T47D (cell line): Measurements from ENCODE around the gene CLEC2L.
"Not testable (repeated sequence)": the region's sequence is repeated elsewhere in the genome, so short reads cannot be mapped to it uniquely, and the experiment has no call there.

Experiments
- DNase-seq, 2 experiments: peaks; one replicate each; pipeline versions ENCODE4 v3.0.0 to v3.0.0-alpha.2; 2011 to 2012; ENCODE audit warnings: low read depth in 1 of 2, low spot score in 1 of 2
- JUND ChIP-seq: IDR thresholded peaks from 2 replicates; pipeline ENCODE4 v1.6.1; 2012; ENCODE audit warnings: low read depth
- in situ Hi-C: cut with HindIII; loops from 2 replicates; pipeline ENCODE4 v1.10.0; 2016; ENCODE audit warnings: low sequenced_read_pairs, low pct_unique_long_range_greater_than_20kb

CLEC2L gene

DNA sequence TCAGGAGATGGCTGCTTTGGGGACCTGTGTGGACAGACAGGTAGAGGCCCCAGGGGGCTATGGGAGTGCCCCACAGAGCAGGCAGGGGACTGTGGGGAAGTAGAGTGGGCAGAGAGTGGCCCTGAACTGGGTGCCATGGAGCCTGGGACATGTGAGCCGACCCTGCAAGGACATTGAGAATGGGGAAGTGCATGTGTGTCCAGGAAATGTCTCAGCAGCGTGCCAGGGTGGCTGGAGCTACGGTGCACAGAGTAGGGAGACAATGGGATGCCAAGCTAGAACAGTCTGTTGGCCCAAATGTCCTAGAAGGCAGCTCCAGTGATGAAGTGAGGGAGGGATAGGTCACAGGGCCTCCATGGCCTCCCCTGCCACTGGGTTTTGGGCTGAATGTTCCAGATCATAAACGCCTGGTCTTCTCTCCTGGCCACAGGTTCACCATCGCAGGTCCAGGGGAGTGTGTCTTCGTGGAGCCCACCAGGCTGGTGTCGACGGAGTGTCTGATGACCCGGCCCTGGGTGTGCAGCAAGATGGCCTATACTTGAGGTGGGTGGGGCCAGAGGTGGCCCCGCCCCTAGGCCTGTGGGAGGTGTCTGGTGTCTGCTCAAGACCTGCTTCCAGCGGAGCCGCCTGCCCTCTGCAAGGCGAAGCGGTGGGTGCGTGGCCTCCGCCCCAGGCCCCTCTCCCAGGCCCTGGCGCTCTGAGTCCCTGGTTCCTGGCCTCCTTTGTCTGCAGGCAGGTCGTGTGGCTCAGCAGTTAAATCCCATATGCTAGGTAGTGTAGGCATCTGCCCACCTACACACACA is 20.5 kb downstream of the CLEC2L start:
- in situ Hi-C loops: no loop called here
- DNase-seq: peak in 1 of 2 experiments; percentile 38
- no peak for TF ChIP-seq JUND

DNA sequence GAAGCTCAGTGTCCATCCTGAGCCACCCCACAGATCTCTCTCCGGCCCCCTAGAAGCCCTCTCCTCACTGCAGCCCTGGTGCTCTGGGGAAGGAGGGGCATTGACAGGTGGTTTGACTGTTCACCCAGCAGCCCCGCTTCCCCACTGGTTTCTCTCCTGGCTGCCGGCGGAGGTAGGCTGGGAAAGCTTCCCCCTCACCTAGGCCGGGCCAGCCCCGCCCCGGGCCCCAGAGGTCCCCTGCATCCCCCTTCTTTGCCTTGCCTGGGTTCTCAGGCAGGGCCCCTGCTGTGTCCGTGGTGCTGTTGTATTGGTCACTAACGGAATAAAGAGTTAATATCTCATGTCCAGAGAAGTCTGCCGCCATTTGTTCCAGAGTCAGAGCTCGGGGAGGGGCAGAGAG is 21.2 kb downstream of the CLEC2L start:
- no peak for DNase-seq

DNA sequence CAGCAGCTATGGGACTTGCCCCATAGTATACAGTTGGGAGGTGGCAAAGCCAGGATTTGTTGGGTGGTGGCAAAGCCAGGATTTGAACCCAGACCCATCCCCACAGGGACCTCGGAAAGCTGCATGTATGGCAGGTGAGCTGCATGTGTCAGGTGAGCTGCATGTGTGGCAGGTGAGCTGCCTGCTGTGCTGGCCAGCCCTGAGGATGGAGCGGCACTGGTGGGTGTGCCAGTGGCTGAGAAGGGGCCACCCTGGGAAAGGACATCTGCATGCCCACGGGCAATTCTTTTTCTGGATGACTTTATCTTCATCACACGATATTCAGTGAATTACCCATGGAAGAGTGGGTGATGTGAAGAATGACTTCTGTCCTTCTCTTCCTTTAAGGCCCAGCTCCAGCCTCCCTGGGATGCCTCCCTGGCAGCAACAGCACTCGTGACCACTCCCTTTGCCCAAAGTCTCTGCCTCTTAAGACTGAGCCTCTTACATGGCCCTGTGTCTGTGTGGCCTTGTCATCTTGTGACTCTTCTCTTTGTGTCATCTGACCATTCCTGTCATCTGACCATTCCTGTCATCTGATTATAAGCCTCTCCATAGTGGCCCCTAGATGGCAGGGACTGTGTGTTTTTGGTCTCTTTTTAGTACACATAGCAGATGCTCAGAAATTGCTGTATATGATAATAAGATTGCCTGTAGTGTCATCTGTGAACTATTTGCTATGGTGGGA is 25.0 kb downstream of the CLEC2L start:
- TF ChIP-seq JUND: no peak
- no peak for DNase-seq
- in situ Hi-C loops: no loop called here

More for the DNA sequence above, 21.2 kb downstream of the CLEC2L start:
- no peak for TF ChIP-seq JUND
- in situ Hi-C loops: no loop called here

DNA sequence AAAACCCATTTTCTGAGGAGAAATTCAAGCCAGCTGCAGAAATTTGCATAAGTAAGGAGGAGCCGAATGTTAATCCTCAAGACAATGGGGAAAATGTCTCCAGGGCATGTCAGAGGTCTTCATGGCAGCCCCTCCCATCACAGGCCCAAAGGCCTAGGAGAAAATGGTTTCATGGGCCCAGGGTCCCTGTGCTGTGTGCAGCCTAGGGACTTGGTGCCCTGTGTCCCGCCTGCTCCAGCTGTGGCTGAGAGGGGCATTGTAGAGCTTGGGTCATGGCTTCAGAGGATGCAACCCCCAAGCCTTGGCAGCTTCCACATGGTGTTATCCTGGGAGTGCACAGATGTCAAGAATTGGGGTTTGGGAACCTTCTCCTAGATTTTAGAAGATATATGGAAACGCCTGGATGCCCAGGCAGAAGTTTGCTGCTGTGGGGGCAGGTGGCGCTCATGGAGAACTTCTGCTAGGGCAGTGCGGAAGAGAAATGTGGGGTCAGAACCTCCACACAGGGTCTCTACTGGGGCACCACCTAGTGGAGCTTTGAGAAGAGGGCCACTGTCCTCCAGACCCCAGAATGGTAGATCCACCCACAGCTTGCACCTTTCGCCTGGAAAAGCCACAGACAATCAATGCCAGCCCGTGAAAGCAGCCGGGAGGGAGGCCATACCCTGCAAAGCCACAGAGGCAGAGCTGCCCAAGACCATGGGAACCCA is 30.7 kb downstream of the CLEC2L start:
- in situ Hi-C loops, DNase-seq: not testable (repeated sequence)

DNA sequence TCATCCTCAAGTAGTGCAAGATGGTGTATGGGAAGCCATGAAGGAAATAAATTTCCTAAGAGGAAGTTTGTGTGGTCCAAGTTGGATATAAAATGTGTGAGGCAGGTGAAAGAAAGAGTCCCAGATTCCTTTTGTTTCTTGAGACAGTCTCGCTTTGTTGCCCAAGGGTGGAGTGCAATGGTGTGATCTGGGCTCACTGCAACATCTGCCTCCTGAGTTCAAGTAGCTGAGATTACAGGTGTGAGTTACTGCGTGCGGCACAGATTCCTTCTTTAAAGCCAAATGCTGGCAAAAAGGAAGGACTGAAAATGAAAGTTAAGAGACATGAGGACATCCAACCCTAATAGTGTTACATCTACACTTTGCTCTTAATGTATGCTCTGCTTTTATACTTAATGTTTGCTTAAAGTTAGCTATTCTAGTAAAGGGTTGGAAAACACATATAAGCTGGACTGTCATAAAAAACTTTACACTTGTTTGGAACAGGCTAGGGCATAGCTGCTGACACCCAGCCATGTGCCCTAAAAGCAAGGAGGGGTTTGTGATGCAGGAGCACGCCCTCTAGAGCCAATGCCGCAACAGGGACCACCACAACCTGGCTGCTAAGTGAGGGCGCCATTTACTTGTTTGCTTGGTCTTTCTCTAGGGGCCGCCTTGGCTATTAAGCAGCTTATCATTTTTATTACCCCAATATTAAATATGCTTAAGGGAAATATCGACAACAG is 34.5 kb downstream of the CLEC2L start:
- no peak for DNase-seq
- no peak for TF ChIP-seq JUND
- in situ Hi-C loops: no loop called here

DNA sequence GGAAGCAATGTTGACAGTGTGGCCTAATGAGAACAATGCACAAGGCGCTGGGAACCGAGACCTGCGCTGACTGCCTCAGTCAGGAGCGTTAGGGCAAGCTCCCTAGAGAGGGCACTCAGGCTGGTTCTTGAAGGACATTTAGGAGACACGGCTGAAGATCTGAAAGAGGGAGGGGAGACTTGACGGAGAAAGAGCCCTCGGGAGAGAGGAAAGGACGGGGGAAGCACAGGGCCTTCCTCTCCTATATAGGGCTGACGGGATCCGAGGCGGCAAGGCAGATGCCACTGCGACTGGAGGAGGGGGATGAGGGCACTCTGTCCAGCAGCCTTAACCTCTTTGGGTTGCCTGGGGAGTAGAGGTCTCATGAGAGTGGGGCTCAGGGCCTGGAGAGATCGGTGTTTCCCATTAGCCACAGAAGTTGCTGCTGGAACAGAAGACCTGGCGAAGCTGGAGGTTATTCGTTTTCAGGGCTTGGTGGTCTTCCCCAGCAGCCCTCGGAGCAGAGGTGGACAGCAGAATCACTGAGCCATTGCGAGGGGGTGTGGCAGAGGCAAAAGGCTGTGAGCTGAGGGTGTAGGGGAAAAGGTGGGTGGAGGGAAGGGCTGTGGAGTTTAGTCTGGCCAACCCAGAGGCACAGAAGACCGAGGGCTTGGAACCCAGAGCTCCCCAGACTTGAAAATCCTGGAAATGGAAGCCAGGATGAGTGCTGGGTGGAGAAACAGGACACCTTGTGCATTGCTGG is 36.0 kb downstream of the CLEC2L start:
- TF ChIP-seq JUND: no peak
- in situ Hi-C loops: no loop called here
- DNase-seq: no peak

DNA sequence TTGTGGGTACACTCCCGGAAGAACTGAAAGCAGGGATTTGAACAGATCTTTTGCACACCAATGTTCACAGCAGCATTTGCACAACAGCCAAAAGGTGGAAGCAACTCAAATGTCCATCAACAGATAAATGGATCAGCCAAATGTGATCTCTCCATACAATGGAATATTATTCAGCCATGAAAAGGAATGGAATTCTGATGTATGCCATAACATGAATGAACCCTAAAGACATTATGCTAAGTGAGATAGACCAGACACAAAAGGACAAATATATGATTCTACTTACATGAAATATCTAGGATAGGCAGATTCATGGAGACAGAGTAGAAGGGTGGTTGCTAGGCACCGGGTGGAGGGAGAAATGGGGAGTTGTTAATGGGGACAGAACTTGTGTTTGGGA is 36.7 kb downstream of the CLEC2L start:
- DNase-seq: no peak
- in situ Hi-C loops: no loop called here
- no peak for TF ChIP-seq JUND

DNA sequence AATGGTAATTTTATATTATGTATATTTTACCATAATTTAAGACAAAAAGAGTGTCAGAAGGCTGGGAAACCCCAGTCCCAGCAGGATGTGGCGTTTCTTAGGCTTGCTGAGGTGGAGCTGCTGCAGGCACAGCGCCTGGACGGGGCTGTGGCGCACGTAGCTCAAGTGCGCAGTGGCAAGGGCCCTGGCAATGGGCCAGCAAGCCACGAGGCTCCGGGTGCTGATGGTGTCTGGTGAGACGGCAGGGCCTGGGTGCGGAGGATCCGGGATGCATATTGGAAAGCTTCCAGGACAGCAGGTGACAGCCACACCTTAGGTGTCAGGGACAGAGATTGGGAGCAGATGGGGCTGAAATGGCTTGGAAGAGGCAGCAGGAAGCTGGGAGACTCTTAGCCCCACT is 37.2 kb downstream of the CLEC2L start:
- in situ Hi-C loops: no loop called here
- no peak for TF ChIP-seq JUND
- DNase-seq: no peak

DNA sequence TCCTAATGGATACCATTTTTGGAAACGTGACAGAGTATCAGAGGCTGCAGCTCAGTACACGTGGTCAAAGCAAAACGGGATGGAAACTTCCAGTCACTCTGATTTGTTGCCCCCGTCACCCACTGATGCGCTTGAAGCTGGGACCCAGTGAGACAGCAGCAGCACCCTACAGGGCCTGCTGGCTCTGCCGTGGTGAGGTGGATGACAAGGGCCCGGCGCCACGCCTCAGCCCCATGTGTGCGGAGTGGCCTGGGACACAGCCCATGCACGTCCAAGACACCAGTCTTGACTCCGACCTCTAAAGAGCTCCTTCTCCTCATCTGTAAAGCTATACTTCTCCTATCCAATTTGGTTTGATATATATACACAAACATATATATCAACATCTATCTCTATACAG is 39.0 kb downstream of the CLEC2L start:
- in situ Hi-C loops: no loop called here
- no peak for DNase-seq
- TF ChIP-seq JUND: no peak

DNA sequence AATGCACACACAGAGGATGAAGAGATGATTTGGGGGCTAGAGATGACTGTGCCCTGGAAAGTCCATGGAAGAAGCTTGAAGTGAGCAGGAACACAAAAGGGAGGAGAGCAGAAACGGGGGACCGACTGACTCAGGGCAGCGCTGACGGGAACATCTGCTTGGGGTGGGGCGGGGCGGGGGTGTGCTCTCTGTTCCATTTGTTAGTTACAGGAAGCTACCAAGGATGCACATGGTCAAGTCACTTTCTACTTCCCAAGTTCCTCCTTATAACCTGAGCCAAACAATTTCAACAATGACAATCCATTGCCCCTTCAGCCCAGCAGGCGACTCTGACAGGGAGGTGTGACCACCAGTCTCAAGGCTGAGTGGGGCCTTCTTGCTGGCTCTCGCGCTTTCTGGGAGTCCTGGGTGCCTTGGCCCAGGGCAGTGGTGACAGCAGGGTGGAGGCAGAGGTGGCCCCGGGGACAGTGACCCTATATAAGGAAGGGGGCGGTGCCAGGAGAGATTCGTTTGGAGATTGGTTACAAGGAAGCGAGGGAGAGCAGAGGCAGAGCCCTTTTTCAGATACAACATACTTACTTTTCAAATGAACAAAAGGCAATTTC is 39.6 kb downstream of the CLEC2L start:
- no peak for TF ChIP-seq JUND
- in situ Hi-C loops: no loop called here
- DNase-seq: no peak

DNA sequence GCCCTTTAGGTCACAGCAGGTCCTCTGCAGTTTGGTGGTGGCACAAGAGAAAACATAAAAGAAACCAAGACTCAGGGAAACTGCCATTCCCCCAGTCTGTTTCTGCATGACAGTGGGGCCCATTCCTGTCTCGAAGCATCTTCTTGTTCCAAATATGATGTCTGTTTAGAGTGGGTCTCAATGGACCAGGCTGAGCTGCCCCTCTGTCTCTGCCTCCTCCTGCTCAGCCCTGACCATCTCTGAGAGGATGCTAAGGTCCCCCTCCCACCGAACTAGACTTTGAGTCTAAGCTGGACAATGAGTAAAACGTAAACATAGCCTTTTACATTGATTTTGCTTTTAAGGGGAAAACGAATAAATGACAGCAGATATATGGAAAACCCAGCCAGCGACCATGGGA is 40.4 kb downstream of the CLEC2L start:
- in situ Hi-C loops: no loop called here
- DNase-seq: no peak
- TF ChIP-seq JUND: no peak

DNA sequence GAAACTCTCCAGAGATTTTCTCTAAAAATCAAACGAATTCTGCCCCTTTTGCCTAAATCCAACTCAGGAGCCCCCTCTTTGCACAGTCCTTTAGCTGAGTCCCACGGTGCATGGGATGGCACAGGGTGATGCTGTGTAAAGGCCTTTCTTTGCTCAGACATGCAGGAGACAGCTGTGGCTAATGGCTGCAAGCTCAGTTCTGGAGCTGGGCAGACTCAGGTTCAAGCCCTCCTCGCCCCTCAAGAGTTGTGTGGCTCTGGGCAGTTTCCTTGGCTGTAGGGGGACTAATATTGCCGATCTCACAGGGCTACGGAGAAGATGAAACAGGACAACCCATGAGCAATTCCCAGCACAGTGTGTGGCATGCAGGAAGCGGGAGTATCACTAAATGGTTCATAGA is 42.6 kb downstream of the CLEC2L start:
- DNase-seq: no peak
- in situ Hi-C loops: no loop called here
- no peak for TF ChIP-seq JUND
